MCF 10A (cell line): Measurements from ENCODE around the gene CCIN. TPM values are rescaled to one million over a fixed set of nuclear protein-coding genes. Genes with fewer than 3 reads are reported as not detected.
"Not testable (repeated sequence)": the region's sequence is repeated elsewhere in the genome, so short reads cannot be mapped to it uniquely, and the experiment has no call there.

Experiments
- BruUV-seq: library from RNA; stranded (reverse); fragments of 400-500 nt; replicated peaks from 2 replicates; lab custom pipeline; 2021; lab: Mats Ljungman, UMichigan
- CTCF ChIA-PET: fragments of 300-600 bp; sonication (Branson Sonifier 250); formaldehyde crosslinking; extraction: SDS; loops from one replicate; lab custom pipeline; 2021; ENCODE audit warnings: antibody characterized with exemption, inconsistent platforms; lab: Yijun Ruan, JAX
- POLR2A ChIA-PET: fragments of 300-600, 350-650 bp; sonication (Branson Sonifier 250); formaldehyde crosslinking; extraction: SDS; loops from one replicate; lab custom pipeline; 2020; ENCODE audit warnings: antibody characterized with exemption, inconsistent platforms; lab: Yijun Ruan, JAX
- DNase-seq: peaks from one replicate; pipeline ENCODE4 v3.0.0-alpha.2; 2018; ENCODE audit not compliant: unreplicated experiment
- H3K27ac Mint-ChIP-seq: one replicate; pipeline ENCODE4 v1.8.0; 2022; ENCODE audit warnings: mild to moderate bottlenecking, low read depth, mixed read lengths; ENCODE audit not compliant: unreplicated experiment
- H3K27me3 Mint-ChIP-seq: one replicate; pipeline ENCODE4 v1.8.0; 2022; ENCODE audit warnings: mixed read lengths; ENCODE audit not compliant: insufficient read depth, unreplicated experiment
- H3K36me3 Mint-ChIP-seq: one replicate; pipeline ENCODE4 v1.8.0; 2022; ENCODE audit warnings: mild to moderate bottlenecking, moderate library complexity, mixed read lengths; ENCODE audit not compliant: insufficient read depth, unreplicated experiment
- H3K4me1 Mint-ChIP-seq: one replicate; pipeline ENCODE4 v1.8.0; 2022; ENCODE audit warnings: mixed read lengths; ENCODE audit not compliant: insufficient read depth, unreplicated experiment
- H3K4me3 Mint-ChIP-seq: one replicate; pipeline ENCODE4 v1.8.0; 2022; ENCODE audit warnings: mild to moderate bottlenecking, moderate library complexity, mixed read lengths; ENCODE audit not compliant: unreplicated experiment
- H3K9me3 Mint-ChIP-seq: one replicate; pipeline ENCODE4 v1.8.0; 2022; ENCODE audit warnings: mixed read lengths; ENCODE audit not compliant: unreplicated experiment
- CTCF ChIP-seq: fragments of 200-600 bp; IDR thresholded peaks from one replicate; pipeline ENCODE4 v1.8.0; 2022; ENCODE audit warnings: antibody characterized with exemption, mild to moderate bottlenecking; ENCODE audit not compliant: unreplicated experiment
- intact Hi-C: fragments of 100-400 bp; cut with micrococcal nuclease; formaldehyde crosslinking; loops from 2 replicates; pipeline ENCODE4 v1.14.1; 2022
- total RNA-seq: library from RNA; stranded (reverse); gene quantifications from 2 replicates; pipeline ENCODE4 v1.2.3, GENCODE V29; 2022

Gene CCIN
- total RNA-seq, 1 experiment from 2014 or later = not detected

DNA sequence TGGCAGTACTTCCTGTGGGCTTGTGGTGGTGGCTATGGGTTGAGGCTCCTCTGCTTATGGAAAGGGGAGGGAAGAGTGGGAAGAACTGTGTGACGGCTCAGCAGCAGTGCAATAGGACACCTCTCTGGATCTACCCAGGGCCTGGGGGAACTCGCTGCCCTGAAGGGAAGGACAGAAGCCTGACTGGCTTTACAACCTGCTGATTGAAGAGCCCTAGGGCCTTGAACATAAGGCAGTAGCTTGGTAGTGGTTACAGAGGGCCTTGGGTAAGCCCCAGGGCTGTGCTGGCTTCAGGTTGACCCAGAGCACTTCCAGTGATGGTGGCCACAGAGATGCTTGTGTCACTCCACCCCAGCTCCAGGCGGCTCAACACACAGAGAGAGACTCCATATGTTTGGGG is 5.5 kb downstream of the CCIN start:
- Mint-ChIP-seq H3K4me1 (no peaks in the 10 kb centered on the region), H3K4me3 (no peak overlapping the region), H3K36me3 (no peaks in the 10 kb centered on the region), H3K27ac (no peak overlapping the region), H3K9me3 (no peaks in the 10 kb centered on the region), H3K27me3 (no peaks in the 10 kb centered on the region)
- ChIA-PET POLR2A (interaction anchor here (1.2 kb wide), 1 partner anchor 132 kb away, joined by 5 read pairs; no protein-coding TSS in a partner anchor), CTCF (interaction anchor here (0.6 to 2.9 kb wide), 3 partner anchors 8 to 171 kb away, joined by 3 to 8 read pairs (median 4); no protein-coding TSS in a partner anchor)
- no TSS peak for BruUV-seq
- no peak for DNase-seq
- no peak for TF ChIP-seq CTCF
- intact Hi-C loops = no loop called here

DNA sequence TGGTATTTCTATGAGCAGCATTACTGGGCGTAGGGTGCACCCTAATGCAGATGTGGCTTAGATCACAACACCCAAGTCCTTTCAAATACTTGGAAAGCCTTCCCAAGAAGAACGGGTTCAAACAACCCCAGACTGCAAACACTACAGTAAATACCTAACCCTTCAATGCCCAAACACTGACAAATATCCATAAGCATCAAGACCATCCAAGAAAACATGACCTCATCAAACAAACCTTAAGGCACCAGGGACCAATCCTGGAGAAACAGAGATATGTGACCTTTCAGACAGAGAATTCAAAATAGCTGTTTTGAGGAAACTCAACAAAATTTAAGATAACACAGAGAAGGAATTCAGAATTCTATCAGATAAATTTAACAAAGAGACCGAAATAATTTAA is 6.0 kb downstream of the CCIN start:
- H3K27ac Mint-ChIP-seq, H3K36me3 Mint-ChIP-seq, BruUV-seq, intact Hi-C loops, H3K9me3 Mint-ChIP-seq, H3K4me1 Mint-ChIP-seq, H3K27me3 Mint-ChIP-seq, H3K4me3 Mint-ChIP-seq, DNase-seq: not testable (repeated sequence)
- ChIA-PET POLR2A (interaction anchor here (1.2 kb wide), 1 partner anchor 132 kb away, joined by 5 read pairs; no protein-coding TSS in a partner anchor), CTCF (interaction anchor here (0.6 to 2.9 kb wide), 2 partner anchors 8 to 171 kb away, joined by 4 to 8 read pairs; no protein-coding TSS in a partner anchor)

- ChIA-PET CTCF (interaction anchor here (1.3 to 2.9 kb wide), 2 partner anchors 10 to 14 kb away, joined by 5 to 8 read pairs; partner anchors contain the start of gene CLTA), POLR2A (interaction anchor here (0.7 kb wide), 1 partner anchor 496 kb away, joined by 3 read pairs; no protein-coding TSS in a partner anchor)
- H3K9me3 Mint-ChIP-seq, H3K27ac Mint-ChIP-seq, H3K36me3 Mint-ChIP-seq, H3K4me3 Mint-ChIP-seq, DNase-seq, H3K27me3 Mint-ChIP-seq, BruUV-seq, intact Hi-C loops, H3K4me1 Mint-ChIP-seq: not testable (repeated sequence)
Measured at GRCh38 chr9:36176496-36176895, 7.3 kb downstream of the CCIN start.

DNA sequence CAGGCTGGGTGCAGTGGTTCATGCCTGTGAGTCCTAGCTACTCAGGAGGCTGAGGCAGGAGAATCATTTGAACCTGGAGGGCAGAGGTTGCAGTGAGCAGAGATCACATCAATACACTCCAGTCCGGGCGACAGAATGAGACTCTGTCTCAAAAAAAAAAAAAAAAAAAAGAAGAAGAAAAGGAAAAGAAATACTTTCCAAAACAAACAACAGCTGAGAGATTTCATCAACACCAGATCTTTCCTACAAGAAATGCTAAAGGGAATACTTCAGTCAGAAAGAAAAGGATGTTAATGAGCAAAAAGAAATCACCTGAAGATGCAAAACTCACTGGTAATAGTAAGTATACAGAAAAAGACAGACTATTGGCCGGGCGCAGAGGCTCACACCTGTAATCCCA is 8.4 kb downstream of the CCIN start:
- TF ChIP-seq CTCF = no peak
- H3K4me1 Mint-ChIP-seq = no peaks in the 10 kb centered on the region
- intact Hi-C loops = no loop called here
- no peaks in the 10 kb centered on the region for H3K36me3 Mint-ChIP-seq
- no peaks in the 10 kb centered on the region for H3K27me3 Mint-ChIP-seq
- H3K9me3 Mint-ChIP-seq = no peaks in the 10 kb centered on the region
- no peak overlapping the region for H3K4me3 Mint-ChIP-seq
- no TSS peak for BruUV-seq
- H3K27ac Mint-ChIP-seq = no peak overlapping the region
- POLR2A ChIA-PET = interaction anchor here (1.2 kb wide), 1 partner anchor 13 kb away, joined by 9 read pairs; the partner anchor contains the start of gene CLTA
- CTCF ChIA-PET = interaction anchor here (0.8 to 0.9 kb wide), 2 partner anchors 11 to 13 kb away, joined by 3 to 6 read pairs; no protein-coding TSS in a partner anchor
- no peak for DNase-seq

DNA sequence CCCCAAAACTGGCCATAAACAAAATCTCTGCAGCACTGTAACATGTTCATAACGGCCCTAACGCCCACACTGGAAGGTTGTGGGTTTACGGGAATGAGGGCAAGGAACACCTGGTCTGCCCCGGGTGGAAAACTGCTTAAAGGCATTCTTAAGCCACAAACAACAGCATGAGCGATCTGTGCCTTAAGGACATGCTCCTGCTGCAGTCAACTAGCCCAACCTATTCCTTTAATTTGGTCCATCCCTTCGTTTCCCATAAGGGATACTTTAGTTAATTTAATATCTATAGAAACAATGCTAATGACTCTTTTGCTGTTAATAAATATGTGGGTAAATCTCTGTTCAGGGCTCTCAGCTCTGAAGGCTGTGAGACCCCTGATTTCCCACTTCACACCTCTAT is 11.1 kb downstream of the CCIN start:
- POLR2A ChIA-PET = interaction anchor here (1.9 kb wide), 1 partner anchor 10 kb away, joined by 8 read pairs; the partner anchor contains the start of gene CLTA
- intact Hi-C loops, DNase-seq, H3K9me3 Mint-ChIP-seq, H3K4me3 Mint-ChIP-seq, H3K27ac Mint-ChIP-seq, H3K4me1 Mint-ChIP-seq, H3K36me3 Mint-ChIP-seq, BruUV-seq, H3K27me3 Mint-ChIP-seq: not testable (repeated sequence)
- CTCF ChIA-PET = interaction anchor here (1.2 kb wide), 1 partner anchor 9 kb away, joined by 3 read pairs; no protein-coding TSS in a partner anchor
